ENCODE results near the gene PRC1.

DNA sequence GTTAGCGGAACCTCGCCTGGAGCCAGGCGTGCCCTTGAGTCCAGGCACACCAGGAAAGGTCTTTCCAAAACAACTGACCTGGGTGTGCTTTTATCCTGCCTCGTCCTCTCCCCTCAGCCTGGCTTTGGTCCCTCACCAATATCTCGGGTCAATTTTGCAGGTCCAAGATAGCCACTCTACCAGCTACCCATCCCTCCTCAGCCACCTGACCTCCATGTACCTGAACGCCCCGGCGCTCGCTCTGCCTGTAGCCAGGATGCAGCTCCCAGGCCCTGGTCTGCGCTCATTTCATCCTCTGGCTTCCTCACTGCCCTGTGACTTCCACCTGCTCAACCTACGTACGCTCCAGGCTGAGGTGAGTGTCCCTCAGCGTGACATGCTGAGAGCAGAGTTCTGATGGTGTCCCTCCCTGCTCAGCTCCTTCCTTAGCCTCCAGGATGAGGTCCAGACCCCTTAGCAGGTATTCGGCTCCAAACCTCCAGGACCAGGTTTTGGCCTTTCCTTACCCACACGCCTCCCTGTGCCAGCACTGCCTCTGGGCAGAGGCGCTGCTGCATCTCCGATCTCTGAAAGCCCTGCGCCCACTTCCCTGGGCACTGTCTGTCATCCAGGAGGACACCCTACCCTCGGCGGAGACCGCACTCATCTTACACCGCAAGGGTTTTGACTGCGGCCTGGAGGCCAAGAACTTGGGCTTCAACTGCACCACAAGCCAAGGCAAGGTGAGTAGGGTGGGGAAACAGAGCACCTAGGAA is 76.1 kb downstream of the PRC1 start:
- TF ChIP-seq CTCF (IDR thresholded peaks at IDR 0.05; ENCODE audit: low read depth, low read length) (no peak), EZH2phosphoT487 (IDR thresholded peaks at IDR 0.05; ENCODE audit: low read depth) (no peak)
